ENCODE results near the gene TMEM109. TPM values are rescaled to one million over a fixed set of nuclear protein-coding genes. Genes with fewer than 3 reads are reported as not detected.

TMEM109 gene
- total RNA-seq, 2 donors from 2014 or later = 61.9 to 66.3 TPM

GRCh38 chr11:60970369-60970774 lies 56.4 kb downstream of the TMEM109 start:
- Mint-ChIP-seq H3K4me3 (peak overlapping the region; percentile 87 to 93), H3K4me1 (ENCODE audit: low read depth) (peaks cover 42% of the 10 kb centered on the region), H3K9me3 (no peaks in the 10 kb centered on the region), H3K36me3 (ENCODE audit: insufficient read depth in 2 of 2) (peaks cover 19 to 31% of the 10 kb centered on the region in 2 donors), H3K27me3 (ENCODE audit: low read depth) (no peaks in the 10 kb centered on the region), H3K27ac (peak overlapping the region; percentile 48)
- ATAC-seq (replicated peaks in 1 of 2) = peak; percentile 51 to 59
- DNase-seq = peak; percentile 82 to 85

- Mint-ChIP-seq H3K4me3 (peak overlapping the region; percentile 87 to 93), H3K4me1 (ENCODE audit: low read depth) (peaks cover 45% of the 10 kb centered on the region)
- ATAC-seq (replicated peaks in 1 of 2) = no peak
These were observed 56.9 kb downstream of the TMEM109 start for GRCh38 chr11:60970890-60971289.

GRCh38 chr11:60971520-60971919 lies 57.6 kb downstream of the TMEM109 start, which contains the start of gene CD6:
Gene CD6, plus strand, starts transcription at chr11:60971680. Its CDS starts 186 bp downstream, at chr11:60971866.
- Mint-ChIP-seq H3K4me1 (ENCODE audit: low read depth) (peaks cover 51% of the 10 kb centered on the region), H3K9me3 (no peaks in the 10 kb centered on the region)
- ATAC-seq (replicated peaks in 1 of 2) = peak; percentile 74 to 81

More at GRCh38 chr11:60970890-60971289, 56.9 kb downstream of the TMEM109 start:
- Mint-ChIP-seq H3K9me3 (no peaks in the 10 kb centered on the region), H3K36me3 (ENCODE audit: insufficient read depth in 2 of 2) (peaks cover 21 to 34% of the 10 kb centered on the region in 2 donors), H3K27me3 (ENCODE audit: low read depth) (no peaks in the 10 kb centered on the region), H3K27ac (peak overlapping the region; percentile 14)
- DNase-seq = no peak

GRCh38 chr11:60972182-60973030 lies 58.4 kb downstream of the TMEM109 start:
- Mint-ChIP-seq H3K27me3 (ENCODE audit: low read depth) (no peaks in the 10 kb centered on the region), H3K27ac (peak overlapping the region; percentile 99), H3K4me3 (peak overlapping the region; percentile 87 to 93), H3K9me3 (no peaks in the 10 kb centered on the region), H3K4me1 (ENCODE audit: low read depth) (peaks cover 60% of the 10 kb centered on the region), H3K36me3 (ENCODE audit: insufficient read depth in 2 of 2) (peaks cover 27 to 44% of the 10 kb centered on the region in 2 donors)
- DNase-seq (peak in 1 of 2 donors; percentile 53), ATAC-seq (replicated peaks in 1 of 2) (peak; percentile 38 to 43)

More at GRCh38 chr11:60971520-60971919, 57.6 kb downstream of the TMEM109 start, which contains the start of gene CD6:
- H3K27ac Mint-ChIP-seq = peak within 1 kb of the TSS; percentile 99
- H3K36me3 Mint-ChIP-seq (ENCODE audit: insufficient read depth in 2 of 2) = peaks cover 22 to 35% of the 10 kb centered on the region in 2 donors
- H3K4me3 Mint-ChIP-seq = peak within 1 kb of the TSS; percentile 87 to 93
- H3K27me3 Mint-ChIP-seq (ENCODE audit: low read depth) = no peaks in the 10 kb centered on the region
- DNase-seq = peak; percentile 69 to 78

Other genes starting within 250 kb of the TMEM109 start
- not detected for gene MS4A8, start 214.5 kb upstream of the TMEM109 start, total RNA-seq
- not detected for gene MS4A18, start 189.4 kb upstream of the TMEM109 start, total RNA-seq
- not detected for gene MS4A15, start 157.3 kb upstream of the TMEM109 start, total RNA-seq
- gene MS4A10, start 128.8 kb upstream of the TMEM109 start, total RNA-seq = not detected
- 10 to 100 TPM; 16.4 to 23.9 TPM for gene CCDC86, start 72.0 kb upstream of the TMEM109 start, total RNA-seq
- gene PTGDR2, start 58.2 kb upstream of the TMEM109 start, total RNA-seq = under 1 TPM; 0.16 to 0.17 TPM
- not detected for gene ZP1, start 46.6 kb upstream of the TMEM109 start, total RNA-seq
- gene PRPF19, start 7.6 kb upstream of the TMEM109 start, total RNA-seq = 100 to 1,000 TPM; 139 to 175 TPM
- gene TMEM132A, start 10.3 kb downstream of the TMEM109 start, total RNA-seq = 1 to 10 TPM; 2.4 to 3.5 TPM
- gene SLC15A3, start 38.0 kb downstream of the TMEM109 start, total RNA-seq = 1 to 10 TPM; 3.5 to 4.1 TPM
- 100 to 1,000 TPM; 298 to 313 TPM for gene CD6, start 57.5 kb downstream of the TMEM109 start, total RNA-seq
- gene CD5, start 188.3 kb downstream of the TMEM109 start, total RNA-seq = 100 to 1,000 TPM; 285 to 317 TPM
- 10 to 100 TPM; 13.0 to 14.9 TPM for gene VPS37C, start 247.3 kb downstream of the TMEM109 start, total RNA-seq

All from activated T-cell treated with anti-CD3 and anti-CD28 coated beads, Interleukin-2, amount 50 U/mL, for 72 hours (primary cell).